ENCODE measurements around the gene EFHC2.

- TF ChIP-seq POLR2AphosphoS5 (IDR thresholded peaks at IDR 0.05; ENCODE audit: borderline replicate concordance, low read depth, low read length): no peak
- TF ChIP-seq EZH2 (IDR thresholded peaks at IDR 0.05): no peak
- TF ChIP-seq FOXP2 (optimal IDR thresholded peaks at IDR 0.05; ENCODE audit: control extremely low read depth, extremely low read length, insufficient read depth): no peak
Measured at GRCh38 chrX:44155126-44155525, 188.3 kb downstream of the EFHC2 start.
